NAMALWA (cell line): Measurements from ENCODE around the gene GRAMD1B.
"Not testable (repeated sequence)": the region's sequence is repeated elsewhere in the genome, so short reads cannot be mapped to it uniquely, and the experiment has no call there.

Experiments used
- DNase-seq: peaks from one replicate; pipeline ENCODE4 v3.0.0-alpha.2; 2015; ENCODE audit warnings: low spot score

GRAMD1B gene

GRCh38 chr11:123509737-123510578, 79.9 kb downstream of the GRAMD1B start:
- DNase-seq, result no peak

- DNase-seq, result no peak
These were observed 80.5 kb downstream of the GRAMD1B start for GRCh38 chr11:123510579-123510905.

GRCh38 chr11:123511037-123511870, 81.2 kb downstream of the GRAMD1B start:
- peak; percentile 82 for DNase-seq

GRCh38 chr11:123513309-123513708, 83.2 kb downstream of the GRAMD1B start:
- not testable (repeated sequence) for DNase-seq

- DNase-seq, result no peak
These were observed 86.2 kb downstream of the GRAMD1B start for GRCh38 chr11:123516238-123516637.

- no peak for DNase-seq
These were observed 87.7 kb downstream of the GRAMD1B start for GRCh38 chr11:123517559-123518364.

- DNase-seq, result no peak
These were observed 88.5 kb downstream of the GRAMD1B start for GRCh38 chr11:123518496-123519054.

- no peak for DNase-seq
These were observed 89.2 kb downstream of the GRAMD1B start for GRCh38 chr11:123519055-123519796.

GRCh38 chr11:123519797-123520193, 89.7 kb downstream of the GRAMD1B start:
- no peak for DNase-seq

- not testable (repeated sequence) for DNase-seq
These were observed 90.4 kb downstream of the GRAMD1B start for GRCh38 chr11:123520476-123520875.

- DNase-seq, result no peak
These were observed 90.9 kb downstream of the GRAMD1B start for GRCh38 chr11:123521001-123521400.

- DNase-seq, result no peak
These were observed 91.9 kb downstream of the GRAMD1B start for GRCh38 chr11:123521930-123522329.

GRCh38 chr11:123523539-123523938, 93.5 kb downstream of the GRAMD1B start:
- no peak for DNase-seq

GRCh38 chr11:123525097-123525496, 95.0 kb downstream of the GRAMD1B start:
- DNase-seq, result no peak

GRCh38 chr11:123525511-123525918, 95.4 kb downstream of the GRAMD1B start:
- no peak for DNase-seq

- no peak for DNase-seq
These were observed 96.1 kb downstream of the GRAMD1B start for GRCh38 chr11:123526027-123526805.

GRCh38 chr11:123526918-123527317, 96.8 kb downstream of the GRAMD1B start:
- no peak for DNase-seq

- no peak for DNase-seq
These were observed 97.5 kb downstream of the GRAMD1B start for GRCh38 chr11:123527526-123527925.

- DNase-seq, result no peak
These were observed 97.9 kb downstream of the GRAMD1B start for GRCh38 chr11:123527947-123528346.

- no peak for DNase-seq
These were observed 101.3 kb downstream of the GRAMD1B start for GRCh38 chr11:123531325-123531724.
